ENCODE measurements around the gene C11orf42. TPM values are rescaled to one million over a fixed set of nuclear protein-coding genes. Genes with fewer than 3 reads are reported as not detected.

Gene C11orf42
- total RNA-seq, result not detected

- no peak for DNase-seq
These were observed at the start of gene C11orf42 for GRCh38 chr11:6205366-6205765. C11orf42 (plus strand) TSS chr11:6205557; CDS start chr11:6205616, 59 bp downstream.

- DNase-seq, result no peak
These were observed 48.6 kb upstream of the C11orf42 start for GRCh38 chr11:6156628-6157359.

GRCh38 chr11:6170226-6170625, 35.1 kb upstream of the C11orf42 start, which contains the start of gene OR52B2:
OR52B2 (minus strand) TSS chr11:6170326; CDS start chr11:6170326, 0 bp downstream.
- no peak for DNase-seq

- DNase-seq, result no peak
These were observed 29.9 kb upstream of the C11orf42 start for GRCh38 chr11:6175440-6175839.

- DNase-seq, result no peak
These were observed 13.6 kb upstream of the C11orf42 start for GRCh38 chr11:6191742-6192141.

GRCh38 chr11:6194065-6194581, 11.2 kb upstream of the C11orf42 start:
- DNase-seq, result no peak

- no peak for DNase-seq
These were observed 9.0 kb upstream of the C11orf42 start for GRCh38 chr11:6196396-6196795.

GRCh38 chr11:6197466-6198200, 7.7 kb upstream of the C11orf42 start:
- DNase-seq, result no peak

GRCh38 chr11:6199174-6199810, 6.1 kb upstream of the C11orf42 start, which contains the start of gene OR52W1:
OR52W1 (plus strand) TSS chr11:6199224; CDS start chr11:6199224, 0 bp downstream.
- no peak for DNase-seq

- DNase-seq, result peak; percentile 5
These were observed 4.4 kb upstream of the C11orf42 start for GRCh38 chr11:6200975-6201374.

GRCh38 chr11:6201481-6201880, 3.9 kb upstream of the C11orf42 start:
- no peak for DNase-seq

GRCh38 chr11:6202041-6202440, 3.3 kb upstream of the C11orf42 start:
- DNase-seq, result no peak

- no peak for DNase-seq
These were observed 2.0 kb upstream of the C11orf42 start for GRCh38 chr11:6203327-6203726.

- DNase-seq, result no peak
These were observed 651 bp upstream of the C11orf42 start for GRCh38 chr11:6204706-6205105.

GRCh38 chr11:6206456-6207180, 1.3 kb downstream of the C11orf42 start:
- no peak for DNase-seq

- DNase-seq, result no peak
These were observed 4.4 kb downstream of the C11orf42 start for GRCh38 chr11:6209801-6210200.

- DNase-seq, result no peak
These were observed 5.1 kb downstream of the C11orf42 start for GRCh38 chr11:6210274-6210955.

- no peak for DNase-seq
These were observed 9.2 kb downstream of the C11orf42 start for GRCh38 chr11:6214530-6214929.

- no peak for DNase-seq
These were observed 11.1 kb downstream of the C11orf42 start for GRCh38 chr11:6216501-6216900.

GRCh38 chr11:6217722-6218121, 12.4 kb downstream of the C11orf42 start:
- no peak for DNase-seq

GRCh38 chr11:6219359-6219758, 14.0 kb downstream of the C11orf42 start:
- DNase-seq, result no peak
